ENCODE results near the gene NCKAP5L. TPM values are rescaled to one million over a fixed set of nuclear protein-coding genes. Genes with fewer than 3 reads are reported as not detected.

NCKAP5L gene
- total RNA-seq, 1 experiment from 2014 or later = 20.9 TPM

- POLR2A ChIA-PET (ENCODE audit: unreplicated experiment) = interaction anchor here (0.6 to 1.2 kb wide), 3 partner anchors 23 to 502 kb away, joined by 5 to 9 read pairs (median 6); partner anchors contain the start of genes NCKAP5L and SPATS2
Measured at GRCh38 chr12:49868952-49869815, 41.0 kb upstream of the NCKAP5L start.

GRCh38 chr12:49868449-49868848 lies 40.2 kb upstream of the NCKAP5L start:
- intact Hi-C loops (cut with micrococcal nuclease; ENCODE audit: unreplicated experiment) = loop anchor here (2.0 to 5.0 kb wide), 3 partner anchors 39 to 299 kb away; partner anchors contain the start of gene CERS5
- Histone ChIP-seq H3K9me2 (ENCODE audit: insufficient read depth) (no peaks in the 10 kb centered on the region), H3K4me1 (replicated peaks; ENCODE audit: insufficient read depth) (peaks cover 30% of the 10 kb centered on the region), H4K20me1 (ENCODE audit: insufficient read depth) (no peaks in the 10 kb centered on the region), H2AFZ (no peak overlapping the region), H3K79me2 (ENCODE audit: low read depth) (no peaks in the 10 kb centered on the region), H3K27ac (no peak overlapping the region), H3K4me3 (no peak overlapping the region), H3F3A (ENCODE audit: insufficient read depth, low read depth) (peaks cover 8% of the 10 kb centered on the region; the same call in 1 of the 2 replicates), H3K27me3 (ENCODE audit: insufficient read depth, low read depth) (no peaks in the 10 kb centered on the region), H3K36me3 (ENCODE audit: low read depth) (no peaks in the 10 kb centered on the region), H3K4me2 (peak overlapping the region; percentile 66; the same call in 1 of the 2 replicates), H3K9me3 (ENCODE audit: insufficient read depth, low read depth) (no peaks in the 10 kb centered on the region)
- BruUV-seq (replicated peaks) = no TSS peak
- ChIA-PET POLR2A (ENCODE audit: unreplicated experiment) (no interaction called here), CTCF (interaction anchor here (1.1 to 3.6 kb wide), 3 partner anchors 77 to 98 kb away, joined by 4 to 20 read pairs (median 6); no protein-coding TSS in a partner anchor)
- TF ChIP-seq CTCF (conservative IDR thresholded peaks at IDR 0.05) (no peak), EZH2 (IDR thresholded peaks at IDR 0.05; ENCODE audit: low read depth) (no peak)
- DNase-seq = no peak

More at GRCh38 chr12:49868952-49869815, 41.0 kb upstream of the NCKAP5L start:
- CTCF ChIA-PET = interaction anchor here (0.5 to 1.6 kb wide), 5 partner anchors 76 to 846 kb away, joined by 3 to 6 read pairs (median 4); no protein-coding TSS in a partner anchor
- no peaks in the 10 kb centered on the region for H3K9me3 ChIP-seq (ENCODE audit: insufficient read depth, low read depth)
- BruUV-seq (replicated peaks) = no TSS peak
- H3K4me3 ChIP-seq = no peak overlapping the region
- peak overlapping the region; percentile 66 for H3K4me2 ChIP-seq
- H3K9me2 ChIP-seq (ENCODE audit: insufficient read depth) = no peaks in the 10 kb centered on the region
- peaks cover 8% of the 10 kb centered on the region; the same call in 1 of the 2 replicates for H3F3A ChIP-seq (ENCODE audit: insufficient read depth, low read depth)
- intact Hi-C loops (cut with micrococcal nuclease; ENCODE audit: unreplicated experiment) = loop anchor here (1.0 to 5.0 kb wide), 4 partner anchors 38 to 298 kb away; partner anchors contain the start of gene CERS5
- no peak overlapping the region for H2AFZ ChIP-seq
- H3K27me3 ChIP-seq (ENCODE audit: insufficient read depth, low read depth) = no peaks in the 10 kb centered on the region
- TF ChIP-seq EZH2 (IDR thresholded peaks at IDR 0.05; ENCODE audit: low read depth) (no peak), CTCF (conservative IDR thresholded peaks at IDR 0.05) (no peak)
- no peaks in the 10 kb centered on the region for H3K36me3 ChIP-seq (ENCODE audit: low read depth)
- H3K79me2 ChIP-seq (ENCODE audit: low read depth) = no peaks in the 10 kb centered on the region
- H4K20me1 ChIP-seq (ENCODE audit: insufficient read depth) = no peaks in the 10 kb centered on the region
- no peak overlapping the region for H3K27ac ChIP-seq
- H3K4me1 ChIP-seq (replicated peaks; ENCODE audit: insufficient read depth) = peaks cover 30% of the 10 kb centered on the region
- DNase-seq = peak; percentile 90 to 92

GRCh38 chr12:49867570-49868341 lies 39.5 kb upstream of the NCKAP5L start:
- Histone ChIP-seq H3K79me2 (ENCODE audit: low read depth) (no peaks in the 10 kb centered on the region), H3K36me3 (ENCODE audit: low read depth) (no peaks in the 10 kb centered on the region), H3K4me1 (replicated peaks; ENCODE audit: insufficient read depth) (peaks cover 30% of the 10 kb centered on the region), H3K9me3 (ENCODE audit: insufficient read depth, low read depth) (no peaks in the 10 kb centered on the region), H3K27ac (peak overlapping the region; percentile 57; the same call in 1 of the 2 replicates), H3K9me2 (ENCODE audit: insufficient read depth) (no peaks in the 10 kb centered on the region), H3K4me3 (no peak overlapping the region), H4K20me1 (ENCODE audit: insufficient read depth) (no peaks in the 10 kb centered on the region), H3K27me3 (ENCODE audit: insufficient read depth, low read depth) (no peaks in the 10 kb centered on the region), H2AFZ (no peak overlapping the region), H3K4me2 (peak overlapping the region; percentile 66), H3F3A (ENCODE audit: insufficient read depth, low read depth) (peaks cover 8% of the 10 kb centered on the region; the same call in 1 of the 2 replicates)
- peak; percentile 75 to 86 for DNase-seq
- intact Hi-C loops (cut with micrococcal nuclease; ENCODE audit: unreplicated experiment) = loop anchor here (1.0 to 5.0 kb wide), 7 partner anchors 25 to 300 kb away; partner anchors contain the start of genes BCDIN3D and CERS5
- ChIA-PET POLR2A (ENCODE audit: unreplicated experiment) (interaction anchor here (0.6 to 0.7 kb wide), 4 partner anchors 189 to 480 kb away, joined by 3 to 11 read pairs (median 4); no protein-coding TSS in a partner anchor), CTCF (interaction anchor here (0.6 to 3.6 kb wide), 7 partner anchors 55 to 188 kb away, joined by 3 to 20 read pairs (median 4); no protein-coding TSS in a partner anchor)
- BruUV-seq (replicated peaks) = no TSS peak
- TF ChIP-seq EZH2 (IDR thresholded peaks at IDR 0.05; ENCODE audit: low read depth) (no peak), CTCF (conservative IDR thresholded peaks at IDR 0.05) (no peak)
